T-helper 9 cell (primary cell): Measurements from ENCODE around the gene TRMT61A.
"Not testable (repeated sequence)": the region's sequence is repeated elsewhere in the genome, so short reads cannot be mapped to it uniquely, and the experiment has no call there.

Experiments used
- DNase-seq: peaks from one replicate; pipeline ENCODE4 v3.0.0-alpha.2; 2020

Gene TRMT61A

GRCh38 chr14:103523575-103523954, 5.4 kb upstream of the TRMT61A start:
- no peak for DNase-seq

- DNase-seq, result no peak
These were observed 4.7 kb upstream of the TRMT61A start for GRCh38 chr14:103524002-103524935.

- DNase-seq, result not testable (repeated sequence)
These were observed 3.4 kb upstream of the TRMT61A start for GRCh38 chr14:103525430-103526246.

GRCh38 chr14:103526247-103526913, 2.6 kb upstream of the TRMT61A start:
- no peak for DNase-seq

GRCh38 chr14:103526914-103527248, 2.1 kb upstream of the TRMT61A start:
- no peak for DNase-seq

- no peak for DNase-seq
These were observed 1.4 kb upstream of the TRMT61A start for GRCh38 chr14:103527408-103528145.

GRCh38 chr14:103528146-103528586, 830 bp upstream of the TRMT61A start:
- no peak for DNase-seq

GRCh38 chr14:103529383-103530365, 678 bp downstream of the TRMT61A start:
- DNase-seq, result no peak

- no peak for DNase-seq
These were observed 1.4 kb downstream of the TRMT61A start for GRCh38 chr14:103530390-103530789.

GRCh38 chr14:103530831-103531230, 1.8 kb downstream of the TRMT61A start:
- no peak for DNase-seq

- DNase-seq, result no peak
These were observed 2.6 kb downstream of the TRMT61A start for GRCh38 chr14:103531421-103532215.

- DNase-seq, result no peak
These were observed 3.5 kb downstream of the TRMT61A start for GRCh38 chr14:103532216-103533136.

- no peak for DNase-seq
These were observed 4.4 kb downstream of the TRMT61A start for GRCh38 chr14:103533137-103533998.

GRCh38 chr14:103533999-103534575, 5.1 kb downstream of the TRMT61A start:
- no peak for DNase-seq

GRCh38 chr14:103534576-103535061, 5.6 kb downstream of the TRMT61A start:
- no peak for DNase-seq

- DNase-seq, result no peak
These were observed 6.3 kb downstream of the TRMT61A start for GRCh38 chr14:103535081-103535890.
